SK-N-SH treated with all-trans-retinoic acid at 6 μM for 48 hours (cell line): Measurements from ENCODE around the gene LIMD2.

ENCODE experiments used
- CREB5 ChIP-seq: fragments of 250-450 bp; sonication (Bioruptor Pico); IDR thresholded peaks from 2 replicates; pipeline ENCODE4 v1.5.1; 2020; ENCODE audit warnings: low read depth, mild to moderate bottlenecking, moderate library complexity
- ZFP3 ChIP-seq: fragments of 250-450 bp; sonication (Bioruptor Pico); IDR thresholded peaks from 2 replicates; pipeline ENCODE4 v1.5.0; 2020; ENCODE audit warnings: mild to moderate bottlenecking, moderate library complexity
- ZFP30 ChIP-seq: fragments of 450-650 bp; formaldehyde crosslinking; IDR thresholded peaks from 2 replicates; pipeline ENCODE4 v1.5.0; 2022; ENCODE audit warnings: mild to moderate bottlenecking, moderate library complexity
- ZNF8 ChIP-seq: fragments of 450-650 bp; formaldehyde crosslinking; IDR thresholded peaks from 2 replicates; pipeline ENCODE4 v1.5.0; 2020; ENCODE audit warnings: mild to moderate bottlenecking, moderate library complexity
- TF ChIP-seq, protein P1 (sequence below): fragments of 250-450 bp; sonication (Bioruptor Pico); IDR thresholded peaks from 2 replicates; pipeline ENCODE4 v1.8.0; 2020; ENCODE audit warnings: mild to moderate bottlenecking, moderate library complexity, borderline replicate concordance

DNA sequence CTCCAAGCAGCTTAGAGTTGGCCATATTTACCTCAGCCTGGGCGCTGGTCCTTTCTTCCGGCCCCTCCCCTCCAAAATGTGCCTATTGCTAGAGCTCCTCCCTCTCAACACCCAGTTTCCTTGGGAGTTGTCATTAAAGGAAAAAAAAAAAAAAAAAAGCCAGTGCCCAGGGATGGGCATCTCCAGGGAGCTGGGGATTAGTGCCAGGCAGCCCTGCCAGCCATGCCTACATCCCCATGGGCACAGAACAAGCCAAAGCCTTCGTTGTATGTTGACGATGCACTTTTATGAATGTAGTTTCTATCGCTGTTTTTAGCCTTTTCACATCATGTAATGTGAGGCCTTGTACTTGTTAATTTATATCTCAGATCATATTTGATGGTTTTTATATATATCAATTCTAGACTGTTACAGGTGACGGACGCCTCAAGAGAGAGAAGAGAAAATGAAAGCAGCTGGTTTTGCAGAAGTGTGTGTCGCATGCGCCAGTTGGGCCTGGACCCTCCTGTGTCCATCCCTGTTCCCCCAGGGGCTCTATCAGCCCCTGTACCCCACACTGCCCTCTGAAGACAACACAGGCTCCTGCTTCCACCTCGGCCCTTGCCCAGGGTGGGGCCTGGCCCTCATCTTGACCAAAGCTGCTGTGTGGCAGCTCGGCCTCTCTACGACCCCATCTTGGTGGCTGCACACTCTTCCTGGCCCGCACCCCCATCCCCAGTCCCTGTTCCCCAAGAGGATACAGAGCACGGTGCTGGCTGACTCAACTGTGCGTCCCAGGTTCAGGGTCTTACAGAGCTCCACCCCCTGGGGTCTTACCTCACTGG, 4.8 kb downstream of the LIMD2 start:
- TF ChIP-seq, protein P1, sequence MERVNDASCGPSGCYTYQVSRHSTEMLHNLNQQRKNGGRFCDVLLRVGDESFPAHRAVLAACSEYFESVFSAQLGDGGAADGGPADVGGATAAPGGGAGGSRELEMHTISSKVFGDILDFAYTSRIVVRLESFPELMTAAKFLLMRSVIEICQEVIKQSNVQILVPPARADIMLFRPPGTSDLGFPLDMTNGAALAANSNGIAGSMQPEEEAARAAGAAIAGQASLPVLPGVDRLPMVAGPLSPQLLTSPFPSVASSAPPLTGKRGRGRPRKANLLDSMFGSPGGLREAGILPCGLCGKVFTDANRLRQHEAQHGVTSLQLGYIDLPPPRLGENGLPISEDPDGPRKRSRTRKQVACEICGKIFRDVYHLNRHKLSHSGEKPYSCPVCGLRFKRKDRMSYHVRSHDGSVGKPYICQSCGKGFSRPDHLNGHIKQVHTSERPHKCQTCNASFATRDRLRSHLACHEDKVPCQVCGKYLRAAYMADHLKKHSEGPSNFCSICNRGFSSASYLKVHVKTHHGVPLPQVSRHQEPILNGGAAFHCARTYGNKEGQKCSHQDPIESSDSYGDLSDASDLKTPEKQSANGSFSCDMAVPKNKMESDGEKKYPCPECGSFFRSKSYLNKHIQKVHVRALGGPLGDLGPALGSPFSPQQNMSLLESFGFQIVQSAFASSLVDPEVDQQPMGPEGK (CRISPR knock-in tag): no peak
- TF ChIP-seq ZFP3 (CRISPR knock-in tag) (no peak), CREB5 (CRISPR knock-in tag) (no peak), ZFP30 (CRISPR knock-in tag) (no peak), ZNF8 (CRISPR knock-in tag) (no peak)
